ENCODE data around the gene BABAM2.

- no peak for TF ChIP-seq CTCF (conservative IDR thresholded peaks at IDR 0.05)
- no peak for TF ChIP-seq EZH2 (IDR thresholded peaks at IDR 0.05; ENCODE audit: low read depth)
Observed at GRCh38 chr2:28080911-28081310, 190.4 kb downstream of the BABAM2 start.
